Right kidney (tissue), 1 donor: ENCODE results near the gene SCTR.

Source experiments
- DNase-seq: peaks from one replicate; pipeline ENCODE4 v3.0.0-alpha.2; 2016

The SCTR gene

DNA sequence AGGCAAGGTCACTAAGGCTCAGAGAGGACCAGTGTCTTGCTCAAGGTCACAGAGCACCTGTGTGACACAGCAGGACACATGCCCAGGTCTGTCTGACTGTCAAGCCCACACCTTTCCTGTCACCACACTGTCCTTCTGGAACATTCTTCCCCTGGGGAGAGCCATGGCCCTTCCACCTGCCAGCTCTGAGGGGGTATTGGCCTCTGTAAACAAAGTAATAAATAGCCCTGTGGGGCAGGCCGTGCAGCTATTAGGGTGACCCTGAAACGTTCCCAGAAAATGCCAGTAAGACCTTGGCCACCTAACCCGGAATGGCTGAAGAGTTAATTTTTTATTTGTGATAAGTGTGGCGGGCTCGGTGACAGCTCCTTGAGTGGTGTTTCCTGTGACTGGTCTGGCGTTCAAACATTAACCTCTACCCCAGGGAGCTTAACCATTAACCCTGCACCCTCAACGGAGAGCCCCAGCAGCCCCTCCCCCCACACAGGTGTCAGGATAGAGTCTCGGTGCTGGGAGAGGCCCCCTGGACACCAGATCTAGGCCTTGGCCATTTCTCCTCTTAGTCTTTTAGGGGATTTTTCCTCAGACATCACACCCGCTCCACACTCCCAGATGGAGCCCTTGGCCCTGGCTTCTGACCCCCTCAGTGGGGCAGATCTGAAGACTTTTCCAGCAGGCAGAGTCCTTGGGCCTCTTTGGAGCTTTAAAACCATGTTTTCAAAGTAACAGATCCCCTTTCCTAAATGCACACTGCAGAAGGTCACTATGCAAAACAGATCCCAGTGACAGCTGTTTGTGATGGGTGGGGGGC, 36.6 kb downstream of the SCTR start:
- no peak for DNase-seq

DNA sequence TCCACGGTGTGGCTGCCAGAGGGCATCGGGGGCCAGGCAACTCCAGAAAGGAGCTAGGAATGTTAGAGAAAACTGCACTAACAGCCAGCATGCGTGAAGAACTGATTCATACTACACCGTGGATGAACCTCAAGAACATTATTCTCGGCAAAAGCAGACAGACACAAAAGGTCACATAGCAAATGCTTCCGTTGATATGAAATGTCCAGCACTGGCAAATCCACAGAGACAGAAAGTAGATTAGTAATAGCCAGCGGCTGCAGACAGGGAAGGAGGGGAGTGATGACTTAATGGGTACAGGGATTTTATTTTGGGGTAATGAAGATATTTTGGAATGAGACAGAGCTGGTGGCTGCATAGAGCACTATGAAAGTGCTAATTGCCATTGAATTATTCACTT, 37.4 kb downstream of the SCTR start:
- no peak for DNase-seq

DNA sequence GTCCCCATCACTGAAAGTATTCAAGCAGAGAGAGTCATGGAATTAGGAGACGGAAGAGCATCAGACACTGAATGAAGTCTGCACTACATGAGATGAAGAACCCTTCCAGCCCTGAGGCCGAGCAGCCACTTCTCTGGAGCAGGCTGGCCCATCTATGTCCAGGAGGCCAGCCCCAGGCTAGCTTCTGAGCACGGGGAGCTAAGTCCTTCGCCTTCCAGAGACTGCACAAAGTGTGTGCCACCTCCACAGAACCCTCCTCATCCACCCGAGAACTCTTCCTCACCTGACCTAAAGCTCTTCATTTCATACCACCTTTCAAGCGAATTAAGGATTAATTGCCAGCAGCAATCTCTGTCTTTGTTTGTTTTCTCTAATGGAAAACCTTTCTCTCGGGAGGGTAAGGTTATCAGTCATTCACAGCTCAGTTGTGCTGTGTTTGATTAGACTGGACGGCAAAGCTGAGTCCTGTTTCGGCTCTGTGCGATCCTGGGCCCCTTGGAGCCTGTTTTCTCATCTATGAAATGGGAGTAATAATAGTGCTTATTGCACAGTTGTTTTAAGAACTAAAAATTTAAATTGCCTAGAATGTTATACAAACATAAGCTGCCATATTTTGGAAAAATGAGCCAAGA, 38.0 kb downstream of the SCTR start:
- no peak for DNase-seq

DNA sequence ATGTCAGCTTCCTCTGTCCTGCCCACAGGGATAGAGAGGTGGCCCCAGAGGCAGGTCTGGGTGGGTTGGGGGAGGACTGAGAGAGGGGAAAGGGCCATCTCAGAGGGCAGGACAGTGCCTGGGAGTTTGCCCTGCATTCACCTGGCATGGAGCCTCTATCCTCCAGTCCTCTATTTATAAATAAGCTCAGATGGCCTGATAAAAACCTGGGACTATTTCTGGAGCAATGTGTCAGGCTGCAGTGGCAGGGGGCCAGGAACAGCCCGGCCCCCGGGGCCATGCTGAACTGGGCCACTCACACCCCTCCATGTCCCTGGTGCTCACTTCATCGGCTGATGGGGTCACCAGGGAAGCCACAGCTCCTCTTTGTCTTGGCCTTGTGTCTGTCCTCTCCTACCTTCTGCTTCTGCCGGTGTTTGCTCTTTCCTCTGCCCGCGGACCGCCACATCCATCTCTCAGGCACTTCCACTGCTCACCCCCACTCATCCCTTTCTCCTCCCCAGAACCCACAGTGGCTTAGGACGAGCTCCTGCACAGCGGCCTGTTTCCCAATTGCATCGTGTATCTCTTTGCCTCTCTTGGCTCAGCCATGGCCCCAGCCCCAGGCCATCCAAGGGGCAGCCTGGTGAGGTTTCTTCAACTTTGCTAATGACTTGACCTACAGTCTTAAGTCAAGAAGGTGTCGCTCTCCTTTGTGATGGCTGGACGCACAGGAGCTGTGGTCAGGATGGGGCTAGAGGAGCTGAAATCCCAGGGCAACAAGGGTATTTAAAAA, 38.8 kb downstream of the SCTR start:
- no peak for DNase-seq

DNA sequence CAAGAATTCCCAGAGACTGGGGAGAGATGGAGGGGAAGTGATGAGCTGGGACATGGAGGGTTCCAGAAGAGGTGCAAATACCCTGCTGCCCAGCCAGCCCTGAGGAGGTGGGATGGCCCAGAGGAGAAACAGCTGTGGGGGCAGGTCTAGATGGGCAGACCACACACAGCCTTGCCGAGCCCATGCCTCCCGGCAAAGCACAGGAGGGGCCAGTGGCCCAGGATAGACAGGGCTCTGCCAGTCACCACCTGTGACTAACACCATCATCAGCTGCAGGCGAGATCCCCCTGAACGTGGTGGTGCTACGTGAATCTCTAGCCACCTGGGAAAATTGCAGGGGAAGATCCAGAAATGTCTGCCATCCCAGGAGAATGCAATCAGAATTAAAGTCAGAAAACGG, 39.4 kb downstream of the SCTR start:
- no peak for DNase-seq

DNA sequence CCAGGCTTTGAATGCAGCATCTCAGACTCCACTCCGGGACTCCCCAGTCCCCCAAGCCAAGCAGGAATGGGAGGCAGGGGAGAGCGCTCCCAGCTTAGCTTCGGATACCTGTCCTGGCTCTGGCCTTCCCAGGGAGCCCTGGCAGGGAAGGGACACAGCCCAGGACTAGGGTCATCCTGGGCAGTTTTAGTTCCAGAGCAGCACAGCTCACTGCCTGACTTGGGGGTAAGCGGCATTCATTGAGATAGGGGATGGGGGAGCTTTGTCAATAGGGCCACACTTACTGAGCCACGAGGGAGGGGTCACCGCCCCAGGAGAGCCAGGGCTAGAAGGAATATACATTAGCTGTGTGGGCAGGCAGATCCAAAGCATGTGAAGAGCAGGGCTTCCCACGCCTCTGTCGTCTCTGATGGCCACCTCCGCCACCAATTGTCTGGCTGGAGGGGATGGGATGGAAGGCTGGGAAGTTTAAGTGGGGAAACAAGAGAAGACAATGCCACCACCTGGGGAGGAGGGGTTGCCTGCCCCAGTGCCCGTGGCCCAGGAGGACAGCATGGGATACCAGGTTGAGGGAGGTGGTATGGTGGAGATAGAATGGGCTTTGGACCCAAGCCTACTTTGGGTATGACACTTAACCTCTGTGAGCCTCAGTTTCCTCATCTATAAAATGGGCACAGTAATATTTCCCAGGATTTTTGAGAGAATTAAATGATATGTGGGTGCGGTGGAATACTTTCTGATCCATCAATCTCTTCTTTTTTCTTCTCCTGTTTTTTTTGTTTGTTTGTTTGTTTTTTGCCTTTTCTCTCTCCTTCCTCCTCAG, 40.2 kb downstream of the SCTR start:
- no peak for DNase-seq

DNA sequence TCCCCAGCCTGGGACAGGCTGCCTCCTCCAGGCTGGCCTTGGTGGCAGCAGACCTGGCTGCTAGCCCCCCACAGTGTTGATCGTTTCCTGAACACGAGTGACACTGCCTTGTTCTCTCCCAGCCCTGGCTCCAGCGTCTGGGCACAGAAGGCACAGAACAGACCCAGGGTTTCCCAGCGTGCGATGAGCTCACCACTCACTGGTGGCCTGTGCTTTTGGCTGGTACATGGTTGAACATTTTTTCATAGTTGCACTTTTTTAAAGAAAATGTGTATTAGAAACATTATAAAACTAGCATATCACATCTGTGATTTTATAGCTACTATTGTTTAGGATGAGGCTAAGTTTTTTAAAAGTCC, 40.9 kb downstream of the SCTR start:
- DNase-seq = no peak

DNA sequence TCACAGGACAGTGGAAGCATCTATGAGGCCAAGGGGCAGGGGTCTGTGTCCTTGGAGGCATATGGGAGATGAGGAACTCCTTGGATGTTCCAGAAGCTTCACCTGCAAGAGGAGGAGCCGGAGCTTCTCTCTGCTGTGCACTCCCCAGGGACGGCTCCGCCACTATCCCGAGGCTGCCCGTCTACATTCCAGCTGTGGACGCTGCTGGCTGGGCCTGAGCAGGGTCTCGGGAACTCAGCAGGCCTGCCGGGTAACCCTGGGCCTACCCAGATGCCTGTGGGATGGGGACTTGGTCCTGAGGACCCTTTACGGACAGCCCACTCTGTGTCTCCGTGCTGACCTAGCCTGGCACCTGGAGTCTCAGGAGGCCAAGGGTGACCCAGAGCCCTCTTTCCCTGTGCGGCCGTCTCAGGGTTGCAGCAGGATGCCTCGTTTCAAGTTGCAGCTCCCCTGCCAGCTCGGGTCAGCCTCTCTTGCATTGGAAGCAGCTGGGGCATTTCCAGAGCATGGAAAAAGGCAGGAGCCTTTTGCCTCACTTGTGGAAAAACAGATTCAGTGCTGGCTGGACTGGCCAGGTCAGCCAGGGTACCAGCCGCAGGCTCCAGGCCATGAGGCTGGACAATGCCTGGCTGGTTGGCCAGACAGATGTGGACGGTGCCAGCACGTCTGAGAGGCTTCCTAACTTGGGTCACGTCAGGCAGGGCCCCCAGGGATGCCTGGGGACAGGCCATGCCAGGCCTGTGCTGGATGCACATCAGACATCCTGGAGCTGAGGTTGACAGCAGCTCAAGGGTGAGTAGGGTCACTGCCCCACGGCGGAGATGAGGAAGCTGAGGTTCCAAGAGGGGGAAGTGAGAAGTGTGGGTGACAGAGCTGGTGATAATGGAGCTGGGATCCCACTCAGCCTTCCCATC, 41.5 kb downstream of the SCTR start:
- no peak for DNase-seq

DNA sequence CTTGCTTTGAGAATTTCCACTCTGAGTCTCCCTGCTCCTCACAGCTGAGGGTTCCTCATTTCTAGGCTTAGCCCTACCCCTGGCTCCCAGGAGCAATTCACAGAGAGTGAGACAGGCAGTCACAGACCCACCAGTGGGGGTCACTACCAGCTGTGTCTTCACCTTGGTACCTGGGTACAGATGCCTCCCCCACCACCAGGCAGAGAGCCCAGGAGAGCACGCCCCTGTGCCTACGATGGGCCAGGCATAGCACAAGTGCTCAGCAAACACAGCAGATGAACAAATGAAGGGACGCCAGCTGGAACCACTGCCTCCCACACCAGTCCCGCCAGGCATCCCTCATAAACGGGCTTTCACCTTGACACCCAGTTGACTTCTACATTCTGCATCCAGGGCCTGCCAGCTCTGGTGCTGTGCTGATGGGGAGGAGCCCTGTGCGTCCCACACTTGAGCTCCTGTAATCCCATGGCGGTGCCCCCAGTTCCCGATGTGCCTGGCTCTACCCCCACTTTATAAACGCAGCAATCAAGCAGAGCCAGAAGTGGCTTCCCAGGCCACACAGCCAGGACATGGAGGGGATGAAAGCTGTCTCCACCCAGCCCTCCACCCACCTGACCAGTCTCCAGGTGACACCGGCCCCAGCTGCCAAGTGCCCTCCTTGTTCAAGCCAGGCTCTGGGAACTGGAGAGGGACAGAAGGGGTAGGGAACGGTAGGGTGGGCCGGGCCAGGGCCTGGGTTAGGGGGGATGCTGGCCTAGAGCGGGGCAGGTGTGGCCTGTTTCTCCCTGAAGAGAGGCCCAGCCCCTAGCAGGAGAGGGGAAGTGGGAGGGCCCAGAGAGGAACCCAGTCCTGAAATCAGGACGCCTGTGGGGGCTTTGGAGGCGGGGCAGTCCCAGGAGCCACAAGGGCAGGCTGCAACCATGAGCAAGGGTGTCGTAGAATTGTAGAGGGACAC, 42.5 kb downstream of the SCTR start:
- DNase-seq = no peak

DNA sequence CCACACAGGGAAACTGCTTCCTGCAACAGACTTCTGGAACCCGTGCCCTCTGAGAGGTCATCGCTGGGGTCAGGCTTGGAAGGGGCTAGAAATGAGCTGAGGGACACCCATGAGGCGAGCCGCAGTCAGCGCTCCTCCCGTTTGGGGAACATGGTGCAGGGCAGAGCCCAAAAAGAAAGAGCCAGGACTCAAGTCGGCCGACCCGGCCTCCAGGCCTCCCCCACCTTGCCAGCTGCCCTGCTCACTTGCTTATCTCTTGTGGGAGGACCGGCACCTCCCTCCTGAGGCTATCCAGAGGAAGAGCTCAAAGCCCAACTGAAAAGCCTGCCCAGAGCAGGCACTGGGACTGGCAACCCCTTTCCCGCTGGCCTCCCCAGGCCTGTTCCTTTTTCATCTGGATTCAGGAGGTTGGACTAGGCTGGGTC, 43.6 kb downstream of the SCTR start:
- no peak for DNase-seq

DNA sequence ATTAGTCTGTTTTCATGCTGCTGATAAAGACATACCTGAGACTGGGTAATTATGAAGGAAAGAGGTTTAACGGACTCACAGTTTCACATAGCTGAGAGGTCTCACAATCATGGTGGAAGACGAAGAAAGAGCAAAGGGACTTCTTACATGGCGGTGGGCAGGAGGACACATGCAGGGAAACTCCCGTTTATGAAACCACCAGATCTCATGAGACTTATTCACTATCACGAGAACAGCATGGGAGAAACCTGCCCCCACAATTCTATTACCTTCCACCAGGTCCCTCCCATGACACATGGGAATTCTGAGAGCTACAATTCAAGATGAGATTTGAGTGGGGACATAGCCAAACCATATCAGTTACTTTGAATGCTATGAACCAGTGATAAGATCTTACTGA, 44.1 kb downstream of the SCTR start:
- no peak for DNase-seq

DNA sequence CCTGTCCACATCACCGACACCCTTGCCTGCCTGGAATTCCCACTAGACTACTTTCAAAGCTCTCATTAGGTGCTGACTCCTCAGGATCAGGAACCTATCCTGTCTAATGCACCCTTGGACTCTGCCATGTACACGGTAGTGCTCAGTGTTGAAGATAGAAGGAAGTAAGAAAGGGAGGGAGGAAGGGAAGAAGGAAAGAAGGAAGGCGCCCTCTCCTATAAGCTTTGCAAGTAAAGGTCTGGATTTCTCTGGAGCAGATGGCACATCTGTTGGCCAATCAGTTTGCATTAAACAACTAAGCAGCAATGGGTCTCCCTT, 45.3 kb downstream of the SCTR start:
- DNase-seq = no peak

DNA sequence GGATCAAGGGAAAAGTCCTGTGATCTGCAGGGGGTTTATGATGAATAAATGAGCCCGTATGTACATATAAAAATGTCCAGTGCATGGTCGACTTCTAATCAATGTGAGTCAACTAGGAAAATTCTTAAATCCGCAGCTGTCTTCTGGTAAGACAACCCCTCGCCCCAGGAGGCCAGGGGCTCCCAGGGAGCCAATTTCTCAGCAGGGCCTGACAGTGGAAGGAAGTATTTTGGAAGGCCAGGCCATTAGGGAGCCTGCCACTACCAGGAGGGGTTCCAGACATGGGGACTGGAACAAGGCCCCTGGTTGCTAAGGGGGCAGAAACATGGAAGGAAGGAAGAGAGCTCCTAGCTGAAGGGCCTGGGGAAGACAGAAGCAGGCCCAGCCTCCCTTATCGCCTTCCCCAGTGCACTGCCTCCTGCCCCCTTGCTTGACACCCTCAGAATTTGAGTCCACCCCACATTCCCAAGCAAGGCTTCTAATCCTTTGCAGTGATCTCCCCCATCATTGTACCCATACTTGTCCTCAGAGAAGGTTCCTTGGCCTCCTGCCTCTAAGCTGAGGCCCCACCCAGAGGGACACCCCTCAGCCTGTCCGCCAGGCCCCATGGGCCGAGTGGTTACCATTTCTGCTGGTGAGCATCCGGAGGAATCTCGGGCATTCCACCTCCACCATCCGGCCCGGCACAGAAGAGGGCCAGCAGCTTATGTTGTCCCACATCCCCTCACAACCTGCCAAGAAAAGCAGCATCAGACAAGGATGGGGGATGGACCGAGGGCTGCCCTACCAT, 45.9 kb downstream of the SCTR start:
- no peak for DNase-seq

DNA sequence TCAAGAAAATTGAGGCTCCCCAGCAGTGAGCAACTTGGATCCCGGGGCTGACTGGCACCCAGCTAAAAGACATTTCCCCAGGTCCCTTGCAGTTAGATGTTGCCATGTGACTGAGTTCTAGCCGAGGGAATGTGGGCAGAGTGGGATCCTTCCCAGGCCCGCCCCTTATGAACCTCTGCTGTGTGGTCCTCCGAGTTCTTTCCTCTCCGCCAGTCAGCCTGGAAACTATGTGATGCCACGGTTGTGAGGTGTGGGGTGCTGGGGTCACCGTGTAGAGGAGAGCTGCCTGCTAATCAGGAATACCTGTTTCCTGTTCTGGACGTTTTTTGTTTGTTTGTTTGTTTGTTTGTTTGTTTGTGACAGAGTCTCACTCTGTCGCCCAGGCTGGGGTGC, 47.2 kb downstream of the SCTR start:
- no peak for DNase-seq

DNA sequence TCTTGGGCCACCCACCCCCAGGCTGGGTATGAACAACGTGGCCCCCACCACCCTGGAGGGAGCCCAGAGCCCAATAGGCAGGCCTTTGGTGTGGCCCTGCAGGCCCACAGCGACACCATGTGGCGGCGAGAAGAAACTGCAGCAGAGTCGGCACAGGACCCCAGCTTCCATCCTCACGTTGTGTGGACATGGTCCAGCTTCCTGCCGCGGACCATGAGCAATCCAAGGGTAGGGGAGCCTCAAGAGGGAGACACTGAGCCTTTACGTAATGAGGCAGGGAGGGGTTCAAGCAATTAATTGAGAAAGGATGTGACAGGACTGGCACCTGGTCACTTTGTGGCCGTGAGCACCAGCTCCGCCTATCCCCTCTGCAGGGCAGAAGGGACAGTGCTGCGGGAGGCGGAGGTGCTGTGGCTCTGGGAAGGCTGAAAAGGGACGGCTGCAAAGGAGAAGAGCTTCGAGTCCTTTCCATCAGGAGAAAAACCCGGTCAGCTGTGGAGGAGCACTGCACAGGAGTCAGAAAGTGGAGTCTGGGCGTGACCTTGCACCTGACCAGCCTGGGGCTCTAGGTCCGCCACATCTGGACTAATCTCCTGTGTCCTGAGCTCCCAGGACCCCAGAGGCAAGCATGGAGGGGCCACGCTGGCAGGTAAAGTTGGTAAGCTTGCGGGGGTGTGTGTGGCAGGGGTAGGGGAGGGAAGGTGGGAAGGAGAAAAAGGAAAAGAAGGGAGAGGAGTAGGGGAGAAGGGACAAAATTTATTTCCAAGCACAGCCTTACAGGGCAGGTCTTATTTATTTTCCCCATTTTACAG, 47.8 kb downstream of the SCTR start:
- DNase-seq = peak; percentile 54

DNA sequence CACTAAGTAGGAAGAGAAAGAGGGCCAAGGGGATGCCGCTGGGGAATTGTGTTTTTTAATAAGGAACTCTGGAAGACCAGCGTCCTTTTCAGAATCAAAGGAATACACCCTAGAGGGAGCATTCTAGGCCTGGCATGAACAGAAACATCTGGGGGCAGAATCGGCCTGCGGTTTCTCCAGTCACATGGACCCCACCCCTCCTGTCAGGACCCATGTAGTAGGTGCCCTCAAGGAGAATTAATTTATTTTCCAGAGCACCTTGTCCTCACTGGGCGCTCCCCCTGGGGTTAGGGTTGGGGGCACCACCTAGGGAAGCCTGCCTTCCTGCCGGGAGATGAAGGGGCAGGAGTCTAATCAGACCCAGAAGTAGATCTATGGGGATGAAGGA, 48.4 kb downstream of the SCTR start:
- DNase-seq = no peak

DNA sequence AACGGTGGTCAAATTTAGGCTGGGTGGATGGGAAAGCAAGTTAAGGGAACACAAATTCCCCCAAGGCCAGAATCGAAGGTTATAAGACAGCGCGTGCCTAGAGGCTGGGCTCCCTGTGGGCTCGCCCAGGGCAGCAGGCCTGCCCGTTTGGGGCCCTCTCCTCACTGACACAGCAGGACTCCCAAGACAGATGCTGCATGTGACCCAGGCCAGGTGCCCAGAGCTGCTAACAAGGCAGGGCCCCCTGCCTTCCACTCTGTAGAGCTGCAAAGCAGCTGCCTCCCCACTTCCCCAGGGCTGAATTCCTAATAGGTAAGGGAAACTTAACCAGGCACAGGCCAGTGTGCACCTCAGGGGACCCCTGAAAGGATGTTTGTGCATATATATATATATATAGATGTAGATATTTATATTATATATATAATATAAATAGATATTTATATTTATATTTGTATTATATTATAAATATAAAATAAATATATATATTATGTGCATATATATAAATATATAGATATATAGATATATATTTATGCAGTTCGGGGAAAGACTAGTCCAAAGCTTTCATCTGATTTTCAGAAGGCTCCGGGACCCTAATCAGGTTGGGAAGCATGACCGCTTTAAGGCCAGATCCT, 48.9 kb downstream of the SCTR start:
- no peak for DNase-seq
